GM12878 (cell line): ENCODE data around the gene NUDT14. TPM values are rescaled to one million over a fixed set of nuclear protein-coding genes. Genes with fewer than 3 reads are reported as not detected.

Source experiments
- ATAC-seq: fragments of 200-7000 bp; cut with Tn5 transposase; 3 replicates; pipeline ENCODE4 v1.9.1; 2020; ENCODE audit warnings: mild to moderate bottlenecking, moderate library complexity
- BruUV-seq: library from RNA; stranded (reverse); fragments of 400-500 nt; replicated peaks from 2 replicates; lab custom pipeline; 2021; lab: Mats Ljungman, UMichigan
- CTCF ChIA-PET: fragments of 300-600 bp; sonication (Branson Sonifier 250); formaldehyde crosslinking; extraction: SDS; loops from one replicate; lab custom pipeline; 2021; ENCODE audit warnings: inconsistent platforms; lab: Yijun Ruan, JAX
- POLR2A ChIA-PET: fragments of 350-600 bp; formaldehyde crosslinking; extraction: SDS; loops from one replicate; lab custom pipeline; 2021; ENCODE audit warnings: inconsistent platforms; lab: Charles Lee
- RAD21 ChIA-PET: fragments of 300-600 bp; sonication (Branson Sonifier 250); formaldehyde crosslinking; loops from one replicate; lab custom pipeline; 2023; ENCODE audit warnings: antibody characterized with exemption; ENCODE audit not compliant: unreplicated experiment; lab: Charles Lee
- SMC1A ChIA-PET: fragments of 300-600 bp; sonication (Branson Sonifier 250); formaldehyde crosslinking; loops from one replicate; lab custom pipeline; 2023; ENCODE audit not compliant: unreplicated experiment, uncharacterized antibody; lab: Charles Lee
- DNase-seq: peaks from one replicate; pipeline ENCODE4 v3.0.0-alpha.2; 2011; ENCODE audit warnings: low read depth, low spot score
- FAIRE-seq: peaks from 3 replicates; lab custom pipeline; 2011; peaks lifted over from hg19 to GRCh38; lab: Jason Lieb, UNC
- H2AFZ ChIP-seq: 2 replicates; pipeline ENCODE4 v1.6.0; 2011; ENCODE audit warnings: low read depth, low read length, control low read depth; ENCODE audit not compliant: control insufficient read depth
- H3K27ac ChIP-seq: 2 replicates; pipeline ENCODE4 v1.5.1; 2011; ENCODE audit warnings: control low read depth; ENCODE audit not compliant: control insufficient read depth, insufficient read depth
- H3K27me3 ChIP-seq, 2 experiments: replicated peaks in 1 of 2; 2 replicates each; pipeline versions ENCODE4 v1.6.0 to v1.6.1; 2011; ENCODE audit warnings: low read length in 1 of 2; ENCODE audit not compliant: control insufficient read depth in 2 of 2, insufficient read depth in 2 of 2
- H3K36me3 ChIP-seq, 2 experiments: 2 replicates each; pipeline ENCODE4 v1.5.1; 2011; ENCODE audit warnings: low read length in 1 of 2; ENCODE audit not compliant: control insufficient read depth in 2 of 2, insufficient read depth in 2 of 2
- H3K4me1 ChIP-seq: 2 replicates; pipeline ENCODE4 v1.6.1; 2011; ENCODE audit warnings: mild to moderate bottlenecking, low read length, moderate library complexity, mixed read lengths; ENCODE audit not compliant: control insufficient read depth, insufficient read depth
- H3K4me2 ChIP-seq: 2 replicates; pipeline ENCODE4 v1.6.0; 2011; ENCODE audit warnings: control low read depth; ENCODE audit not compliant: control insufficient read depth, insufficient read depth
- H3K4me3 ChIP-seq: fragments of 200-600 bp; sonication (generic); 2 replicates; pipeline ENCODE4 v1.5.1; 2016
- H3K79me2 ChIP-seq: 2 replicates; pipeline ENCODE4 v1.6.0; 2011; ENCODE audit warnings: low read length; ENCODE audit not compliant: control insufficient read depth, insufficient read depth
- H3K9ac ChIP-seq: 2 replicates; pipeline ENCODE4 v1.8.0; 2011; ENCODE audit warnings: low read length, control low read depth, mixed read lengths; ENCODE audit not compliant: control insufficient read depth, insufficient read depth
- H3K9me3 ChIP-seq: replicated peaks from 3 replicates; pipeline ENCODE4 v1.5.1; 2011; ENCODE audit warnings: mild to moderate bottlenecking, low read length; ENCODE audit not compliant: control insufficient read depth, insufficient read depth
- H4K20me1 ChIP-seq: 2 replicates; pipeline ENCODE4 v1.6.0; 2011; ENCODE audit not compliant: control insufficient read depth, insufficient read depth
- BACH1 ChIP-seq: fragments of 450-650 bp; IDR thresholded peaks from 2 replicates; pipeline ENCODE4 v1.6.1; 2017; ENCODE audit warnings: mild to moderate bottlenecking, borderline replicate concordance
- CTCF ChIP-seq, 3 experiments: IDR thresholded peaks in 2 of 3; conservative IDR thresholded peaks in 1 of 3; 2 replicates each; pipeline ENCODE4 v1.5.1; 2011; ENCODE audit warnings: low read depth in 3 of 3, low read length in 3 of 3, mild to moderate bottlenecking in 3 of 3, control low read depth in 2 of 3, moderate library complexity in 2 of 3, inconsistent platforms in 1 of 3, mixed read lengths in 1 of 3; ENCODE audit not compliant: control insufficient read depth in 2 of 3, insufficient read depth in 1 of 3; ENCODE audit errors: extremely low read depth in 1 of 3
- HDAC6 ChIP-seq: fragments of 200-600 bp; sonication (generic); IDR thresholded peaks from one replicate; pipeline ENCODE4 v1.8.0; 2017; ENCODE audit warnings: antibody characterized with exemption; ENCODE audit not compliant: unreplicated experiment
- MYB ChIP-seq: fragments of 150-350 bp; IDR thresholded peaks from 2 replicates; pipeline ENCODE4 v1.6.1; 2014; ENCODE audit warnings: mild to moderate bottlenecking, low read depth, low read length, borderline replicate concordance
- SMARCA5 ChIP-seq: fragments of 450-650 bp; IDR thresholded peaks from 2 replicates; pipeline ENCODE4 v1.6.1; 2017; ENCODE audit warnings: mild to moderate bottlenecking
- TCF12 ChIP-seq: IDR thresholded peaks from 2 replicates; pipeline ENCODE4 v1.6.1; 2011; ENCODE audit warnings: low read depth, mild to moderate bottlenecking, low read length
- ZNF24 ChIP-seq: fragments of 450-650 bp; IDR thresholded peaks from 2 replicates; pipeline ENCODE4 v1.6.1; 2017; ENCODE audit warnings: antibody characterized with exemption, mild to moderate bottlenecking
- ZNF592 ChIP-seq: fragments of 450-650 bp; IDR thresholded peaks from 2 replicates; pipeline ENCODE4 v1.6.1; 2017; ENCODE audit warnings: mild to moderate bottlenecking, moderate library complexity
- WGBS: methylation state at CpG from one replicate; pipeline ENCODE4 v1.1.6; 2016; ENCODE audit warnings: low lambda C conversion rate; ENCODE audit not compliant: insufficient replicate concordance, insufficient coverage; ENCODE audit errors: missing lambda C conversion rate; 5-methylcytosine and 5-hydroxymethylcytosine counted together
- in situ Hi-C: fragments of 300-500 bp; cut with MboI; formaldehyde crosslinking; loops from 9 replicates; pipeline ENCODE4 v1.14.3; 2018; ENCODE audit warnings: mixed read lengths
- intact Hi-C: fragments of 100-400 bp; cut with micrococcal nuclease; formaldehyde crosslinking; loops from one replicate; pipeline ENCODE4 v1.14.2; 2022; ENCODE audit not compliant: unreplicated experiment
- polyA plus RNA-seq, 11 experiments: library from polyadenylated mRNA; depleted of rRNA in 4 of 11; unstranded in 6 of 11; stranded (reverse) in 5 of 11; fragments of >200 nt; fragmentation: Nextera tagmentation in 4 of 11; fragmentation: Illumina TruSeq in 1 of 11; extraction: Ambion mirVana in 4 of 11; extraction: Trizol in 1 of 11; gene quantifications; 1 replicate in 1 of 11; 2 replicates in 10 of 11; pipeline versions ENCODE4 v1.2.1 to v1.2.3, GENCODE V29; 2011 to 2016; ENCODE audit warnings: inconsistent platforms in 2 of 11, missing spikeins in 2 of 11, low read depth in 1 of 11
- total RNA-seq, 4 experiments: library from RNA; depleted of rRNA in 3 of 4; stranded (reverse); fragments of >200 nt in 3 of 4; fragmentation: Illumina TruSeq in 1 of 4; extraction: Trizol in 1 of 4; gene quantifications; 2 replicates each; pipeline versions ENCODE4 v1.2.1 to v1.2.3, GENCODE V29; 2013 to 2021

Gene NUDT14
- total and polyA plus RNA-seq, 10 of the 15 experiments (the other 5 are each of a cell fraction or from before 2014, with no cell fraction given) = 0.62 to 6.8 (median 4.3) TPM; not detected in 1

- H3K36me3 ChIP-seq = no peaks in the 10 kb centered on the region
- ChIA-PET CTCF (no interaction called here), SMC1A (no interaction called here), RAD21 (no interaction called here), POLR2A (no interaction called here)
- TF ChIP-seq HDAC6 (no peak), ZNF24 (no peak), BACH1 (no peak), SMARCA5 (no peak), MYB (no peak)
- no peak for FAIRE-seq
- no peak; the same call in 2 of the 3 replicates for ATAC-seq
- 53% methylated on average over 40 of the region's 40 CpGs for WGBS
- H3K4me3 ChIP-seq = no peak overlapping the region
- no peak overlapping the region for H3K27ac ChIP-seq
- no peaks in the 10 kb centered on the region for H3K4me1 ChIP-seq
- H3K4me2 ChIP-seq = no peak overlapping the region
- no peaks in the 10 kb centered on the region for H3K9me3 ChIP-seq
- no peaks in the 10 kb centered on the region for H3K79me2 ChIP-seq
- no peak for DNase-seq
- no peaks in the 10 kb centered on the region for H4K20me1 ChIP-seq
- intact Hi-C loops (no loop called here), in situ Hi-C loops (no loop called here)
- H3K27me3 ChIP-seq = no peaks in the 10 kb centered on the region
- no TSS peak for BruUV-seq
- H2AFZ ChIP-seq = no peak overlapping the region
- no peak overlapping the region for H3K9ac ChIP-seq
Measured at GRCh38 chr14:105146181-105146975, 34.7 kb downstream of the NUDT14 start.

GRCh38 chr14:105145381-105146180 lies 35.5 kb downstream of the NUDT14 start:
- no peaks in the 10 kb centered on the region; the same call in 2 of the 3 replicates for H3K9me3 ChIP-seq
- FAIRE-seq (no peak), ATAC-seq (no peak), DNase-seq (no peak)
- no peaks in the 10 kb centered on the region for H3K79me2 ChIP-seq
- ChIA-PET POLR2A (no interaction called here), RAD21 (no interaction called here), CTCF (no interaction called here), SMC1A (no interaction called here)
- intact Hi-C loops (no loop called here), in situ Hi-C loops (no loop called here)
- no peaks in the 10 kb centered on the region for H3K36me3 ChIP-seq
- no peak overlapping the region for H2AFZ ChIP-seq
- no TSS peak for BruUV-seq
- H3K27ac ChIP-seq = no peak overlapping the region
- H4K20me1 ChIP-seq = no peaks in the 10 kb centered on the region
- 60% methylated on average over 28 of the region's 28 CpGs for WGBS
- no peak overlapping the region for H3K4me3 ChIP-seq
- H3K4me2 ChIP-seq = no peak overlapping the region
- H3K4me1 ChIP-seq = no peaks in the 10 kb centered on the region
- H3K9ac ChIP-seq = no peak overlapping the region
- H3K27me3 ChIP-seq = no peaks in the 10 kb centered on the region
- TF ChIP-seq CTCF (IDR thresholded peaks at IDR 0.05 in 2 of 3, conservative IDR thresholded peaks at IDR 0.05 in 1 of 3; ENCODE audit: control insufficient read depth in 2 of 3, extremely low read depth in 1 of 3, insufficient read depth in 1 of 3, low read depth in 3 of 3, low read length in 3 of 3) (no peak), TCF12 (no peak), BACH1 (no peak), ZNF592 (no peak)
